SIG-M5 (cell line): ENCODE measurements around the gene TMEM94.
"Not testable (repeated sequence)": the region's sequence is repeated elsewhere in the genome, so short reads cannot be mapped to it uniquely, and the experiment has no call there.

ENCODE experiments used
- DNase-seq: peaks from one replicate; lab custom pipeline; 2025; lab: John Stamatoyannopoulos, UW

The TMEM94 gene

GRCh38 chr17:75456417-75457046 is at the start of gene TMEM94:
TMEM94 (plus strand) TSS chr17:75456635; CDS start chr17:75471906, 15,271 bp downstream.
- DNase-seq = peak; percentile 61

GRCh38 chr17:75407655-75408352 is 48.6 kb upstream of the TMEM94 start:
- DNase-seq = no peak

- no peak for DNase-seq
Measured at GRCh38 chr17:75410141-75410540, 46.3 kb upstream of the TMEM94 start.

- DNase-seq = no peak
Measured at GRCh38 chr17:75411328-75412067, 44.9 kb upstream of the TMEM94 start.

GRCh38 chr17:75412455-75413317 is 43.7 kb upstream of the TMEM94 start:
- no peak for DNase-seq

GRCh38 chr17:75414488-75414887 is 41.9 kb upstream of the TMEM94 start:
- DNase-seq = no peak

- no peak for DNase-seq
Measured at GRCh38 chr17:75416006-75416405, 40.4 kb upstream of the TMEM94 start.

GRCh38 chr17:75417054-75417580 is 39.3 kb upstream of the TMEM94 start:
- no peak for DNase-seq

- DNase-seq = no peak
Measured at GRCh38 chr17:75418531-75418930, 37.9 kb upstream of the TMEM94 start.

GRCh38 chr17:75428543-75429469 is 27.6 kb upstream of the TMEM94 start:
- DNase-seq = peak; percentile 30

- DNase-seq = no peak
Measured at GRCh38 chr17:75430159-75430974, 26.1 kb upstream of the TMEM94 start.

- DNase-seq = no peak
Measured at GRCh38 chr17:75433218-75433783, 23.1 kb upstream of the TMEM94 start.

- not testable (repeated sequence) for DNase-seq
Measured at GRCh38 chr17:75434433-75434832, 22.0 kb upstream of the TMEM94 start.

- DNase-seq = not testable (repeated sequence)
Measured at GRCh38 chr17:75437404-75437803, 19.0 kb upstream of the TMEM94 start.

- DNase-seq = no peak
Measured at GRCh38 chr17:75439287-75439686, 17.1 kb upstream of the TMEM94 start.

- DNase-seq = no peak
Measured at GRCh38 chr17:75440738-75441448, 15.5 kb upstream of the TMEM94 start.

GRCh38 chr17:75442168-75443103 is 14.0 kb upstream of the TMEM94 start:
- DNase-seq = no peak

- DNase-seq = no peak
Measured at GRCh38 chr17:75445296-75445695, 11.1 kb upstream of the TMEM94 start.
